HL-60 (cell line): ENCODE measurements around the gene WDR13.

ENCODE experiments used
- POLR2AphosphoS5 ChIP-seq: IDR thresholded peaks from 2 replicates; pipeline ENCODE4 v1.6.1; 2012; ENCODE audit warnings: low read depth
- TF ChIP-seq, protein P1 (sequence below): IDR thresholded peaks from one replicate; pipeline ENCODE4 v1.5.1; 2011; ENCODE audit warnings: low read length, control low read depth, inconsistent platforms; ENCODE audit not compliant: insufficient read depth
- TF ChIP-seq, protein P2 (sequence below): IDR thresholded peaks from 2 replicates; pipeline ENCODE4 v1.6.1; 2012; ENCODE audit warnings: low read depth; ENCODE audit not compliant: insufficient replicate concordance

DNA sequence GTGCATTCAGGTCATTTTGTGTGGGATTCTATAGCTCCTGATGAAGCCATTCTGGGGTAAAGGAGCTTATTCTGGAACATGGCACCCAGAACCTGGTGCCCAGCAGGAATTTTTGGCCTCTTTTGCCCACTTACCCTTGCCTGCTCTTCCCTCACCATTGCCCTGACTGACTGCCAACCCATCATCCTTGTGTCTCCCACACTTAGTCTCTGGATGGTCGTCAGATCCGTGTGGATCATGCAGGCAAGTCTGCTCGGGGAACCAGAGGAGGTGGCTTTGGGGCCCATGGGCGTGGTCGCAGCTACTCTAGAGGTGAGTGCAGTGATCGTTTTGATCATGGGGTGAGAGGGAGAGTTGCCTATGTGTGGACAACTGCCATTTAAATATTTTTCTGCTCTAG lies 21.2 kb upstream of the WDR13 start:
- TF ChIP-seq, protein P1, sequence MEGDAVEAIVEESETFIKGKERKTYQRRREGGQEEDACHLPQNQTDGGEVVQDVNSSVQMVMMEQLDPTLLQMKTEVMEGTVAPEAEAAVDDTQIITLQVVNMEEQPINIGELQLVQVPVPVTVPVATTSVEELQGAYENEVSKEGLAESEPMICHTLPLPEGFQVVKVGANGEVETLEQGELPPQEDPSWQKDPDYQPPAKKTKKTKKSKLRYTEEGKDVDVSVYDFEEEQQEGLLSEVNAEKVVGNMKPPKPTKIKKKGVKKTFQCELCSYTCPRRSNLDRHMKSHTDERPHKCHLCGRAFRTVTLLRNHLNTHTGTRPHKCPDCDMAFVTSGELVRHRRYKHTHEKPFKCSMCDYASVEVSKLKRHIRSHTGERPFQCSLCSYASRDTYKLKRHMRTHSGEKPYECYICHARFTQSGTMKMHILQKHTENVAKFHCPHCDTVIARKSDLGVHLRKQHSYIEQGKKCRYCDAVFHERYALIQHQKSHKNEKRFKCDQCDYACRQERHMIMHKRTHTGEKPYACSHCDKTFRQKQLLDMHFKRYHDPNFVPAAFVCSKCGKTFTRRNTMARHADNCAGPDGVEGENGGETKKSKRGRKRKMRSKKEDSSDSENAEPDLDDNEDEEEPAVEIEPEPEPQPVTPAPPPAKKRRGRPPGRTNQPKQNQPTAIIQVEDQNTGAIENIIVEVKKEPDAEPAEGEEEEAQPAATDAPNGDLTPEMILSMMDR, result no peak
- TF ChIP-seq POLR2AphosphoS5, result no peak; the same call in none of the 2 replicates
- TF ChIP-seq, protein P2, sequence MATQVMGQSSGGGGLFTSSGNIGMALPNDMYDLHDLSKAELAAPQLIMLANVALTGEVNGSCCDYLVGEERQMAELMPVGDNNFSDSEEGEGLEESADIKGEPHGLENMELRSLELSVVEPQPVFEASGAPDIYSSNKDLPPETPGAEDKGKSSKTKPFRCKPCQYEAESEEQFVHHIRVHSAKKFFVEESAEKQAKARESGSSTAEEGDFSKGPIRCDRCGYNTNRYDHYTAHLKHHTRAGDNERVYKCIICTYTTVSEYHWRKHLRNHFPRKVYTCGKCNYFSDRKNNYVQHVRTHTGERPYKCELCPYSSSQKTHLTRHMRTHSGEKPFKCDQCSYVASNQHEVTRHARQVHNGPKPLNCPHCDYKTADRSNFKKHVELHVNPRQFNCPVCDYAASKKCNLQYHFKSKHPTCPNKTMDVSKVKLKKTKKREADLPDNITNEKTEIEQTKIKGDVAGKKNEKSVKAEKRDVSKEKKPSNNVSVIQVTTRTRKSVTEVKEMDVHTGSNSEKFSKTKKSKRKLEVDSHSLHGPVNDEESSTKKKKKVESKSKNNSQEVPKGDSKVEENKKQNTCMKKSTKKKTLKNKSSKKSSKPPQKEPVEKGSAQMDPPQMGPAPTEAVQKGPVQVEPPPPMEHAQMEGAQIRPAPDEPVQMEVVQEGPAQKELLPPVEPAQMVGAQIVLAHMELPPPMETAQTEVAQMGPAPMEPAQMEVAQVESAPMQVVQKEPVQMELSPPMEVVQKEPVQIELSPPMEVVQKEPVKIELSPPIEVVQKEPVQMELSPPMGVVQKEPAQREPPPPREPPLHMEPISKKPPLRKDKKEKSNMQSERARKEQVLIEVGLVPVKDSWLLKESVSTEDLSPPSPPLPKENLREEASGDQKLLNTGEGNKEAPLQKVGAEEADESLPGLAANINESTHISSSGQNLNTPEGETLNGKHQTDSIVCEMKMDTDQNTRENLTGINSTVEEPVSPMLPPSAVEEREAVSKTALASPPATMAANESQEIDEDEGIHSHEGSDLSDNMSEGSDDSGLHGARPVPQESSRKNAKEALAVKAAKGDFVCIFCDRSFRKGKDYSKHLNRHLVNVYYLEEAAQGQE, result no peak
